Activated naive CD8-positive, alpha-beta T cell treated with anti-CD3 and anti-CD28 coated beads, Interleukin-2, amount 10 ng/mL, durations not matched to agents 7 days and 5 days (primary cell): ENCODE results near the gene INPP5F. TPM values are rescaled to one million over a fixed set of nuclear protein-coding genes. Genes with fewer than 3 reads are reported as not detected.
"Not testable (repeated sequence)": the region's sequence is repeated elsewhere in the genome, so short reads cannot be mapped to it uniquely, and the experiment has no call there.

Experiments used
- ATAC-seq: fragments of 150-1000 bp; cut with Tn5 transposase; one replicate; pipeline ENCODE4 v1.10.0; 2021; ENCODE audit warnings: low read depth, moderate library complexity
- POLR2A ChIA-PET: fragments of 350-600 bp; sonication (Branson Sonifier 250); formaldehyde crosslinking; loops from one replicate; lab custom pipeline; 2021; ENCODE audit warnings: antibody characterized with exemption; lab: Charles Lee
- DNase-seq: peaks from one replicate; pipeline ENCODE4 v3.0.0; 2021
- H3K27ac Mint-ChIP-seq: one replicate; pipeline ENCODE4 v1.8.0; 2022; ENCODE audit warnings: mild to moderate bottlenecking, mixed read lengths
- H3K27me3 Mint-ChIP-seq: one replicate; pipeline ENCODE4 v1.8.0; 2022; ENCODE audit warnings: mild to moderate bottlenecking, moderate library complexity, mixed read lengths
- H3K36me3 Mint-ChIP-seq: one replicate; pipeline ENCODE4 v1.8.0; 2021; ENCODE audit warnings: mild to moderate bottlenecking, mixed read lengths
- H3K4me1 Mint-ChIP-seq: one replicate; pipeline ENCODE4 v1.8.0; 2021; ENCODE audit warnings: mixed read lengths
- H3K4me3 Mint-ChIP-seq: one replicate; pipeline ENCODE4 v1.8.0; 2022; ENCODE audit warnings: mild to moderate bottlenecking, moderate library complexity, mixed read lengths
- H3K9me3 Mint-ChIP-seq: one replicate; pipeline ENCODE4 v1.8.0; 2021; ENCODE audit warnings: mixed read lengths
- total RNA-seq, 2 experiments: library from RNA; stranded (reverse); gene quantifications; one replicate each; pipeline ENCODE4 v1.2.3, GENCODE V29; 2021

The INPP5F gene
- total RNA-seq, 2 experiments from 2014 or later, result 12.2 to 13.5 TPM

- peaks cover 48% of the 10 kb centered on the region for H3K4me1 Mint-ChIP-seq
- peaks cover 42% of the 10 kb centered on the region for H3K36me3 Mint-ChIP-seq
- peaks cover 5% of the 10 kb centered on the region for H3K9me3 Mint-ChIP-seq
- H3K27ac Mint-ChIP-seq, result no peak overlapping the region
- H3K4me3 Mint-ChIP-seq, result no peak overlapping the region
- H3K27me3 Mint-ChIP-seq, result no peaks in the 10 kb centered on the region
- POLR2A ChIA-PET, result interaction anchor here (0.7 kb wide), 1 partner anchor 9 kb away, joined by 4 read pairs; the partner anchor contains the start of gene MCMBP
- DNase-seq, result no peak
- no peak for ATAC-seq
Measured at GRCh38 chr10:119863951-119864565, 138.2 kb downstream of the INPP5F start.

GRCh38 chr10:119865699-119866240 is 139.9 kb downstream of the INPP5F start:
- Mint-ChIP-seq H3K9me3 (peaks cover 5% of the 10 kb centered on the region), H3K27ac (no peak overlapping the region), H3K27me3 (no peaks in the 10 kb centered on the region), H3K4me1 (peaks cover 47% of the 10 kb centered on the region), H3K4me3 (no peak overlapping the region), H3K36me3 (peaks cover 43% of the 10 kb centered on the region)
- ATAC-seq (no peak), DNase-seq (no peak)
- POLR2A ChIA-PET, result no interaction called here

- H3K9me3 Mint-ChIP-seq, result peaks cover 5% of the 10 kb centered on the region
- peaks cover 40% of the 10 kb centered on the region for H3K36me3 Mint-ChIP-seq
- H3K27ac Mint-ChIP-seq, result no peak overlapping the region
- no peak overlapping the region for H3K4me3 Mint-ChIP-seq
- POLR2A ChIA-PET, result interaction anchor here (0.6 to 1.3 kb wide), 2 partner anchors 17 to 142 kb away, joined by 3 to 4 read pairs; partner anchors contain the start of gene INPP5F
- ATAC-seq, result no peak
- H3K4me1 Mint-ChIP-seq, result peaks cover 52% of the 10 kb centered on the region
- H3K27me3 Mint-ChIP-seq, result no peaks in the 10 kb centered on the region
- no peak for DNase-seq
Measured at GRCh38 chr10:119867317-119867716, 141.5 kb downstream of the INPP5F start.

- H3K9me3 Mint-ChIP-seq, ATAC-seq, H3K4me3 Mint-ChIP-seq, DNase-seq, POLR2A ChIA-PET, H3K27ac Mint-ChIP-seq, H3K27me3 Mint-ChIP-seq: not testable (repeated sequence)
- peaks cover 32% of the 10 kb centered on the region for H3K36me3 Mint-ChIP-seq
- peaks cover 50% of the 10 kb centered on the region for H3K4me1 Mint-ChIP-seq
Measured at GRCh38 chr10:119869398-119869797, 143.5 kb downstream of the INPP5F start.

GRCh38 chr10:119871881-119872609 is 146.2 kb downstream of the INPP5F start:
- Mint-ChIP-seq H3K9me3 (no peaks in the 10 kb centered on the region), H3K27me3 (no peaks in the 10 kb centered on the region), H3K27ac (peak overlapping the region; percentile 65), H3K4me3 (peak overlapping the region; percentile 85), H3K4me1 (peaks cover 36% of the 10 kb centered on the region), H3K36me3 (peaks cover 12% of the 10 kb centered on the region)
- POLR2A ChIA-PET, result interaction anchor here (0.6 to 3.5 kb wide), 13 partner anchors 11 to 789 kb away, joined by 3 to 61 read pairs (median 4); partner anchors contain the start of genes BAG3, INPP5F, RGS10 and SEC23IP
- ATAC-seq (peak; percentile 23), DNase-seq (peak; percentile 69)

- POLR2A ChIA-PET, result interaction anchor here (0.6 to 3.5 kb wide), 13 partner anchors 8 to 790 kb away, joined by 3 to 61 read pairs (median 4); partner anchors contain the start of genes BAG3, INPP5F, RGS10 and SEC23IP
- no peaks in the 10 kb centered on the region for H3K9me3 Mint-ChIP-seq
- H3K4me1 Mint-ChIP-seq, result peaks cover 33% of the 10 kb centered on the region
- peak within 1 kb of the TSS; percentile 90 for H3K27ac Mint-ChIP-seq
- no peaks in the 10 kb centered on the region for H3K27me3 Mint-ChIP-seq
- ATAC-seq, result no peak
- peaks cover 9% of the 10 kb centered on the region for H3K36me3 Mint-ChIP-seq
- DNase-seq, result no peak
- peak within 1 kb of the TSS; percentile 85 for H3K4me3 Mint-ChIP-seq
Measured at GRCh38 chr10:119872610-119872859, 146.7 kb downstream of the INPP5F start, which contains the start of gene MCMBP. Gene MCMBP (minus strand): TSS chr10:119872843. CDS start chr10:119872584, 259 bp downstream.

GRCh38 chr10:119872860-119873681 is 147.2 kb downstream of the INPP5F start:
- DNase-seq (peak; percentile 93), ATAC-seq (peak; percentile 97)
- POLR2A ChIA-PET, result interaction anchor here (0.7 to 3.5 kb wide), 11 partner anchors 9 to 1174 kb away, joined by 3 to 61 read pairs (median 4); partner anchors contain the start of genes BAG3, INPP5F, RGS10 and SEC23IP
- peak overlapping the region; percentile 90 for H3K27ac Mint-ChIP-seq
- no peaks in the 10 kb centered on the region for H3K9me3 Mint-ChIP-seq
- peaks cover 7% of the 10 kb centered on the region for H3K36me3 Mint-ChIP-seq
- H3K27me3 Mint-ChIP-seq, result no peaks in the 10 kb centered on the region
- peak overlapping the region; percentile 82 for H3K4me3 Mint-ChIP-seq
- peaks cover 31% of the 10 kb centered on the region for H3K4me1 Mint-ChIP-seq

- ATAC-seq, result no peak
- no peaks in the 10 kb centered on the region for H3K9me3 Mint-ChIP-seq
- H3K36me3 Mint-ChIP-seq, result no peaks in the 10 kb centered on the region
- POLR2A ChIA-PET, result no interaction called here
- no peak for DNase-seq
- H3K4me1 Mint-ChIP-seq, result peaks cover 9% of the 10 kb centered on the region
- no peak overlapping the region for H3K27ac Mint-ChIP-seq
- no peak overlapping the region for H3K4me3 Mint-ChIP-seq
- peaks cover under 1% of the 10 kb centered on the region for H3K27me3 Mint-ChIP-seq
Measured at GRCh38 chr10:119878524-119878923, 152.7 kb downstream of the INPP5F start.

Other genes with a start within 250 kb of the INPP5F start
- gene RGS10, start 183.3 kb upstream of the INPP5F start, total RNA-seq, result 100 to 1,000 TPM; 157 to 159 TPM
- gene TIAL1, start 129.1 kb upstream of the INPP5F start, total RNA-seq, result 100 to 1,000 TPM; 192 to 199 TPM
- 10 to 100 TPM; 14.5 to 15.0 TPM for gene BAG3, start 74.7 kb upstream of the INPP5F start, total RNA-seq
- 10 to 100 TPM; 75.5 TPM for gene MCMBP, start 146.8 kb downstream of the INPP5F start, total RNA-seq
- 10 to 100 TPM; 50.5 to 64.2 TPM for gene SEC23IP, start 166.7 kb downstream of the INPP5F start, total RNA-seq